Suprapubic skin (tissue), 4 donors: Measurements from ENCODE around the gene TAOK2.

Experiments
- EP300 ChIP-seq: sonication (generic); formaldehyde crosslinking; IDR thresholded peaks from one replicate; pipeline ENCODE4 v1.6.1; 2017; ENCODE audit warnings: antibody characterized with exemption
- POLR2AphosphoS5 ChIP-seq, 3 donors: sonication (generic); formaldehyde crosslinking; IDR thresholded peaks; one replicate each; pipeline ENCODE4 v1.6.1; 2017; ENCODE audit warnings: antibody characterized with exemption in 3 of 3
- TF ChIP-seq, protein P1 (sequence below), 2 donors: fragments of 200-600 bp in 1 of 2; fragments of 450-650 bp in 1 of 2; sonication (generic) in 1 of 2; IDR thresholded peaks; one replicate each; pipeline ENCODE4 v1.5.1; 2016 to 2019; ENCODE audit warnings: antibody characterized with exemption in 2 of 2, mild to moderate bottlenecking in 1 of 2, moderate library complexity in 1 of 2

DNA sequence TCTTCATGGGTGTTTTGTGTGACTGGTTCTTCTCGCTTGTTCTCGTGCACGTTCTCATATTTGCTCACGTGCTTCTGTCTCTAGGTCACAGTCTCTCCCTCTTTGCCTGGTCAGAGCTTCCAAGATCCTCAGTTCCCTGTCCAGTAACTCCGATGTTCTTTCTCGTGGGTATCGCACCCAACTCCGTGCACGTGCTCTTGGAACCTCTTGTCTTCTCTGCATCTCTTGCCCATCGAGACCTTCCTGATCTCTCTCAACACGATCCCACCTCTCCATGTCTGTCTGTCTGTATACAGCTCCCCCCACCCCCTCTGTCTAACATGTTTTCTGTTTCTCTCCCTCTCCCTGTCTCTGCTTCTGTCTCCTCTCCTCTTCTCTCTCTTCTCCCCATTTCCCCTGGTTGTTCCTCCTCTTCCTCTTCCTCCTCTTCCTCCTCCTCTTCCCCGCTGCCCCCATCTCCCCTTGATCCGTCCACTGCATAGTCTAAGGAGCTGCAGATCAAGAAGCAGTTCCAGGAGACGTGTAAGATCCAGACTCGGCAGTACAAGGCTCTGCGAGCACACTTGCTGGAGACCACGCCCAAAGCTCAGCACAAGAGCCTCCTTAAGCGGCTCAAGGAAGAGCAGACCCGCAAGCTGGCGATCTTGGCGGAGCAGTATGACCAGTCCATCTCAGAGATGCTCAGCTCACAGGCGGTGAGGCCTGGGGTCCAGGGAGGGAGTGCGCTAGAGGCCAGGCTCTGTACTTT lies 15.6 kb downstream of the TAOK2 start:
- TF ChIP-seq, protein P1, sequence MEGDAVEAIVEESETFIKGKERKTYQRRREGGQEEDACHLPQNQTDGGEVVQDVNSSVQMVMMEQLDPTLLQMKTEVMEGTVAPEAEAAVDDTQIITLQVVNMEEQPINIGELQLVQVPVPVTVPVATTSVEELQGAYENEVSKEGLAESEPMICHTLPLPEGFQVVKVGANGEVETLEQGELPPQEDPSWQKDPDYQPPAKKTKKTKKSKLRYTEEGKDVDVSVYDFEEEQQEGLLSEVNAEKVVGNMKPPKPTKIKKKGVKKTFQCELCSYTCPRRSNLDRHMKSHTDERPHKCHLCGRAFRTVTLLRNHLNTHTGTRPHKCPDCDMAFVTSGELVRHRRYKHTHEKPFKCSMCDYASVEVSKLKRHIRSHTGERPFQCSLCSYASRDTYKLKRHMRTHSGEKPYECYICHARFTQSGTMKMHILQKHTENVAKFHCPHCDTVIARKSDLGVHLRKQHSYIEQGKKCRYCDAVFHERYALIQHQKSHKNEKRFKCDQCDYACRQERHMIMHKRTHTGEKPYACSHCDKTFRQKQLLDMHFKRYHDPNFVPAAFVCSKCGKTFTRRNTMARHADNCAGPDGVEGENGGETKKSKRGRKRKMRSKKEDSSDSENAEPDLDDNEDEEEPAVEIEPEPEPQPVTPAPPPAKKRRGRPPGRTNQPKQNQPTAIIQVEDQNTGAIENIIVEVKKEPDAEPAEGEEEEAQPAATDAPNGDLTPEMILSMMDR (IDR thresholded peaks at IDR 0.05) = no peak
- TF ChIP-seq POLR2AphosphoS5 (IDR thresholded peaks at IDR 0.05) = no peak
- TF ChIP-seq EP300 = no peak
